Iris pigment epithelial cell (primary cell): ENCODE measurements around the gene GDF15.
"Not testable (repeated sequence)": the region's sequence is repeated elsewhere in the genome, so short reads cannot be mapped to it uniquely, and the experiment has no call there.

Source experiments
- DNase-seq: peaks from one replicate; pipeline ENCODE4 v3.0.0-alpha.2; 2011; ENCODE audit warnings: low read depth

Gene GDF15

GRCh38 chr19:18385675-18386542 is at the start of gene GDF15:
GDF15 (plus strand) TSS chr19:18386158; CDS start chr19:18386190, 32 bp downstream.
- peak; percentile 96 for DNase-seq

- no peak for DNase-seq
These were observed 47.4 kb upstream of the GDF15 start for GRCh38 chr19:18338541-18338940.

- no peak for DNase-seq
These were observed 46.2 kb upstream of the GDF15 start for GRCh38 chr19:18339723-18340122.

- DNase-seq, result no peak
These were observed 45.6 kb upstream of the GDF15 start, which contains the start of gene PGPEP1 for GRCh38 chr19:18340190-18340989. PGPEP1 (plus strand) TSS chr19:18340598; CDS start chr19:18340682, 84 bp downstream.

- DNase-seq, result peak; percentile 36
These were observed 44.7 kb upstream of the GDF15 start for GRCh38 chr19:18340990-18341868.

GRCh38 chr19:18342090-18342632 is 43.8 kb upstream of the GDF15 start:
- DNase-seq, result no peak

GRCh38 chr19:18344582-18344950 is 41.4 kb upstream of the GDF15 start:
- no peak for DNase-seq

GRCh38 chr19:18345296-18345695 is 40.7 kb upstream of the GDF15 start:
- DNase-seq, result no peak

GRCh38 chr19:18346091-18346490 is 39.9 kb upstream of the GDF15 start:
- DNase-seq, result no peak

- DNase-seq, result no peak
These were observed 37.8 kb upstream of the GDF15 start for GRCh38 chr19:18348171-18348570.

GRCh38 chr19:18348818-18349339 is 37.1 kb upstream of the GDF15 start:
- DNase-seq, result not testable (repeated sequence)

- DNase-seq, result peak; percentile 69
These were observed 36.3 kb upstream of the GDF15 start for GRCh38 chr19:18349524-18350128.

GRCh38 chr19:18350490-18350889 is 35.5 kb upstream of the GDF15 start:
- no peak for DNase-seq

GRCh38 chr19:18351544-18351943 is 34.4 kb upstream of the GDF15 start:
- DNase-seq, result no peak

- no peak for DNase-seq
These were observed 32.5 kb upstream of the GDF15 start for GRCh38 chr19:18353378-18354005.

GRCh38 chr19:18354743-18355142 is 31.2 kb upstream of the GDF15 start:
- DNase-seq, result not testable (repeated sequence)

GRCh38 chr19:18357041-18357440 is 28.9 kb upstream of the GDF15 start:
- DNase-seq, result no peak

- DNase-seq, result no peak
These were observed 24.3 kb upstream of the GDF15 start for GRCh38 chr19:18361646-18362045.

- DNase-seq, result no peak
These were observed 22.9 kb upstream of the GDF15 start for GRCh38 chr19:18362934-18363542.

GRCh38 chr19:18363787-18364186 is 22.2 kb upstream of the GDF15 start:
- DNase-seq, result no peak
